GM06990 (cell line): ENCODE data around the gene SLC6A11.

Source experiments
- DNase-seq: peaks from one replicate; pipeline ENCODE4 v3.0.0-alpha.2; 2011; ENCODE audit not compliant: insufficient read length; ENCODE audit errors: extremely low read depth
- H3K27me3 ChIP-seq: replicated peaks from 2 replicates; pipeline ENCODE4 v1.6.0; 2011; ENCODE audit warnings: low read length; ENCODE audit not compliant: control insufficient read depth, insufficient read depth
- H3K36me3 ChIP-seq: 2 replicates; pipeline ENCODE4 v1.5.1; 2011; ENCODE audit warnings: low read length; ENCODE audit not compliant: control insufficient read depth, insufficient read depth
- H3K4me3 ChIP-seq: replicated peaks from 2 replicates; pipeline ENCODE4 v1.5.1; 2011; ENCODE audit warnings: low read depth, mild to moderate bottlenecking, control low read depth, low read length
- TF ChIP-seq, protein P1 (sequence below): IDR thresholded peaks from 2 replicates; pipeline ENCODE4 v1.5.1; 2011; ENCODE audit warnings: low read length, control low read depth, mild to moderate bottlenecking, inconsistent platforms; ENCODE audit not compliant: insufficient read depth, poor library complexity, severe bottlenecking

SLC6A11 gene

DNA sequence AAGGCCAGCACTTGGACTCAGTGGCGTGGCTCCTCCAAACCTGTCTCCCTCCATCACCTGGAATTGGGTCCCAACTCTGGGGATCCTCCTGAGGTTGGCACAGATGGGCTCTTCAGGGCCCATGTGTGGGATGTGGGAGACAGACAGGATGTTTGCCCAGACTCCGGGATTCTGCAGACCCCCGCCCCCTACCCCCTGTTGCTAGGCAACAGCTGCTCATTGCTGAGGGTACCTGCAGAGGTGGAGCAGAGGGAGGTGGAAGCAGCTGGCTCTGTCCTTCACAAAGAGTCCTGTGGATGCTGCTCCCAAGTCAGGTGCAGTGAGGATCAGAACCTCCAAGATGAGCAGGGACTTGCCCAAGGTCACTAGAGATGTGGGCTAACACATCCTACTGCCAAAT, 136.5 kb downstream of the SLC6A11 start:
- no peak overlapping the region for H3K4me3 ChIP-seq
- no peak for DNase-seq
- TF ChIP-seq, protein P1, sequence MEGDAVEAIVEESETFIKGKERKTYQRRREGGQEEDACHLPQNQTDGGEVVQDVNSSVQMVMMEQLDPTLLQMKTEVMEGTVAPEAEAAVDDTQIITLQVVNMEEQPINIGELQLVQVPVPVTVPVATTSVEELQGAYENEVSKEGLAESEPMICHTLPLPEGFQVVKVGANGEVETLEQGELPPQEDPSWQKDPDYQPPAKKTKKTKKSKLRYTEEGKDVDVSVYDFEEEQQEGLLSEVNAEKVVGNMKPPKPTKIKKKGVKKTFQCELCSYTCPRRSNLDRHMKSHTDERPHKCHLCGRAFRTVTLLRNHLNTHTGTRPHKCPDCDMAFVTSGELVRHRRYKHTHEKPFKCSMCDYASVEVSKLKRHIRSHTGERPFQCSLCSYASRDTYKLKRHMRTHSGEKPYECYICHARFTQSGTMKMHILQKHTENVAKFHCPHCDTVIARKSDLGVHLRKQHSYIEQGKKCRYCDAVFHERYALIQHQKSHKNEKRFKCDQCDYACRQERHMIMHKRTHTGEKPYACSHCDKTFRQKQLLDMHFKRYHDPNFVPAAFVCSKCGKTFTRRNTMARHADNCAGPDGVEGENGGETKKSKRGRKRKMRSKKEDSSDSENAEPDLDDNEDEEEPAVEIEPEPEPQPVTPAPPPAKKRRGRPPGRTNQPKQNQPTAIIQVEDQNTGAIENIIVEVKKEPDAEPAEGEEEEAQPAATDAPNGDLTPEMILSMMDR: no peak
- no peaks in the 10 kb centered on the region for H3K36me3 ChIP-seq
- no peaks in the 10 kb centered on the region; the same call in none of the 2 replicates for H3K27me3 ChIP-seq

DNA sequence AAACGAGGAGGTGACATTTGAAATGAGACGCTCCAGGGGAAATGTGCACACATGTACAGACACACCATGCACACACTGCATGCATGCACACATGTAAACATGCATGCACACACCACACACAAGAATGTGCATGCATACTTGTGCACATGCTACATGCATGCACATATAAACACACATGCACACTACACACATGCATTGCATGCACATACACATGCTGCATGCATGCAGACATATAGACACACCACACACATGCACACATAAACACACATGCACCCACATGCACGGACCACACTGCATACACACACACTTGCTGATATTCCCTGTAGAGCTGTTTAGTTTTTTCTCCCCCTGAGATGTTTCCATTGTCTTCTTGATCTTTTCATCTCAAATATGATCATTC, 138.7 kb downstream of the SLC6A11 start:
- Histone ChIP-seq H3K36me3 (no peaks in the 10 kb centered on the region), H3K4me3 (no peak overlapping the region), H3K27me3 (peaks cover 2% of the 10 kb centered on the region)
- DNase-seq: no peak
- TF ChIP-seq, protein P1: no peak

DNA sequence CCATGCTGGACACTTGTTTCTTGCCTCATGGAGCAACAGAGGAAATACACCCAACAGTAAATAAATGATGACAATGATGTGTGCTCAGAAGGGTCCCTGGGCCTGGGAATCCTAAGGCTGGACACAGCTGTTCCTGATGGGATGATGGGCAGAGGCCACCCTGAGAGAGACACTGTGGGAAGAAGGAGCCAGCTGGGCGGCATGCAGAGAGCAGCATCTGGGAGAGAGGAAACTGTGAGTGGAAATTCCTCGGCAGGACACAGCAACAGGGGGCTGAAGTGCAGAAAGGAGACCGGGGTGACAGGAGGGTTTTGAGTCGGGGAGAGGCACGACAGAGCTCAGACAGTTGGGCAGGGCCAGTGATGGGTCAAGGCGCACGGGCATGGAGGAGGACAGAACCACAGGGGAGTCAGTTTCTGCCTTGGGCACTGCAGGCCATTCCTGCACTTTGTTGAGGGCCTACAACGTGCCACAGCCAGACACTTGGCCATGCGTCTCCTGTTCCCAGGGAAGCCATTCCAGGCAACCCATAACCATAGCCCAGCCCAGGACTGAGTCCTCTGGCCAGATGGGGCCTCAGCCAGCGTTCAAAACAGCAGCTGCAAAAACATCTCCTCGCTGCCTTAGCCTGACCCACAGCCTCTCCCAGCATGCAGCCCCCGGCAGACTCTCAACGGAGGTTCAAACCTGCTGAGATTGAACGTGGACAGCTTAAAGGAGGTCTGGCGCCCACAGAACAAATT, 139.9 kb downstream of the SLC6A11 start:
- H3K27me3 ChIP-seq: peaks cover 2% of the 10 kb centered on the region
- TF ChIP-seq, protein P1: no peak
- H3K4me3 ChIP-seq: no peak overlapping the region
- DNase-seq: no peak
- no peaks in the 10 kb centered on the region for H3K36me3 ChIP-seq

DNA sequence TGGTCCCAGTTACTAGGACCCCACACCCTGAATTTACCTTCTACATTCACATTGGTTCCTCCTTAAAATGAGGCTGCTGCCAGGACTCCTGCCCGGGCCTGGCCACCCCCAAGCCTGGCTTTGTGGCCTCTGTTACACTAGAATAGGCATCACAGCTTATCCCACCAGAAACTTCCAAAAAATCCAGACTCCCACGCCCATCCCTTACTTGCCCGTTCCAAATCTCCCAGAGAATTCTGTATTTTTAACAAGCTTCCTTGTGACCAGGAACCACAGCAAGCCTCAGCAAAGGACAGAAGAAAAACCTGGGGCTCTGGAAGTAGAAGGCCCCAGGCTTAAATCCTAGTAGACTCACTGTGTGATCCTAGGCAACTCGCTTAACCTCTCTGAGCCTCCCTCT, 140.5 kb downstream of the SLC6A11 start:
- TF ChIP-seq, protein P1: no peak
- no peak overlapping the region for H3K4me3 ChIP-seq
- H3K27me3 ChIP-seq: peaks cover 2% of the 10 kb centered on the region
- no peak for DNase-seq
- no peaks in the 10 kb centered on the region for H3K36me3 ChIP-seq

DNA sequence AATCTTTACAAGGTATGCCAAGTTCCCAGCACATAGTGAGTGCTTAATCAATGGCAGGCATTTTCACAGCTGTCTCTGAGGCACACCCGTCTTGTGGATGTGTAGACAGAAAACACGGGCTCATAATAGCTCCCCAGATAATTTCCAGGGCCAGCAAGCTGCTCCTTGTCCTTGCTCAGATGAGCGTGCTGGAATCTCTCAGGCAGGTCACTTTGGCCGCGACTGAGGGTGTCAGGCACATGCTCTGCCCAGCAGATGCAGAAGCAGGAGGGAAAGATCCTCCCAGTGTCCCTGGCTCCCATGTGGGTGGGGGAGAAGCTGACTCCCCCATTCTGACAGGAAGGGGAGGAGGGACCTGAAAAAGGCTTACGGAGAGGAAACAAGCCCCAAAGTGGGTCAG, 141.0 kb downstream of the SLC6A11 start:
- TF ChIP-seq, protein P1: no peak
- DNase-seq: no peak

More for the DNA sequence above, 141.0 kb downstream of the SLC6A11 start:
- Histone ChIP-seq H3K27me3 (peaks cover 2% of the 10 kb centered on the region), H3K36me3 (no peaks in the 10 kb centered on the region), H3K4me3 (no peak overlapping the region)
